SK-N-SH (cell line): ENCODE data around the gene RAB40C. TPM values are rescaled to one million over a fixed set of nuclear protein-coding genes. Genes with fewer than 3 reads are reported as not detected.

Source experiments
- CTCF ChIA-PET: fragments of 300-600, 350-600 bp; formaldehyde crosslinking; extraction: SDS; loops from one replicate; lab custom pipeline; 2021; lab: Yijun Ruan, JAX
- POLR2A ChIA-PET: fragments of 350-600 bp; sonication (Branson Sonifier 250); formaldehyde crosslinking; extraction: SDS; loops from one replicate; lab custom pipeline; 2020; ENCODE audit warnings: antibody characterized with exemption, inconsistent platforms; lab: Yijun Ruan, JAX
- DNase-seq: peaks from one replicate; pipeline ENCODE4 v3.0.0; 2012
- H2AFZ ChIP-seq: fragments of 200-600 bp; sonication (generic); 2 replicates; pipeline ENCODE4 v1.8.1; 2016; ENCODE audit warnings: antibody characterized with exemption, mild to moderate bottlenecking, low read depth
- H3F3A ChIP-seq: fragments of 200-600 bp; sonication (generic); replicated peaks from 2 replicates; pipeline ENCODE3; 2016; ENCODE audit warnings: antibody characterized with exemption, mild to moderate bottlenecking; ENCODE audit not compliant: insufficient read depth
- H3K27ac ChIP-seq, 2 experiments: fragments of 200-500 bp in 1 of 2; fragments of 200-600 bp in 1 of 2; sonication (Bioruptor generic) in 1 of 2; sonication (generic), shearing (Covaris generic) in 1 of 2; 2 replicates each; pipeline versions ENCODE4 v1.5.1 to v1.6.1; 2014 to 2016; ENCODE audit warnings: low read depth in 2 of 2, inconsistent platforms in 1 of 2, low read length in 1 of 2, mild to moderate bottlenecking in 1 of 2, mixed read lengths in 1 of 2
- H3K27me3 ChIP-seq: fragments of 200-600 bp; sonication (generic), shearing (Covaris generic); 2 replicates; pipeline ENCODE4 v1.6.1; 2016; ENCODE audit warnings: mixed run types; ENCODE audit not compliant: insufficient read depth
- H3K36me3 ChIP-seq, 2 experiments: fragments of 200-500 bp in 1 of 2; fragments of 200-600 bp in 1 of 2; sonication (Bioruptor generic) in 1 of 2; sonication (generic) in 1 of 2; replicated peaks in 1 of 2; 2 replicates each; pipeline versions ENCODE3 to v1.5.1; 2014 to 2016; ENCODE audit warnings: low read length in 1 of 2, mild to moderate bottlenecking in 1 of 2; ENCODE audit not compliant: insufficient read depth in 2 of 2, control insufficient read depth in 1 of 2
- H3K4me1 ChIP-seq, 2 experiments: fragments of 200-500 bp in 1 of 2; fragments of 200-600 bp in 1 of 2; sonication (Bioruptor generic) in 1 of 2; sonication (generic), shearing (Covaris generic) in 1 of 2; 2 replicates each; pipeline versions ENCODE4 v1.5.1 to v1.6.1; 2014 to 2016; ENCODE audit warnings: low read depth in 1 of 2, low read length in 1 of 2, mixed run types in 1 of 2; ENCODE audit not compliant: insufficient read depth in 2 of 2, control insufficient read depth in 1 of 2
- H3K4me2 ChIP-seq: fragments of 200-600 bp; sonication (generic), shearing (Covaris generic); 2 replicates; pipeline ENCODE4 v1.6.1; 2017; ENCODE audit warnings: mixed run types
- H3K4me3 ChIP-seq, 2 experiments: fragments of 200-500 bp in 1 of 2; fragments of 200-600 bp in 1 of 2; sonication (Bioruptor generic) in 1 of 2; sonication (generic), shearing (Covaris generic) in 1 of 2; 2 replicates each; pipeline versions ENCODE4 v1.5.1 to v1.8.1; 2014 to 2016; ENCODE audit warnings: low read depth in 2 of 2, inconsistent platforms in 1 of 2, low read length in 1 of 2, mild to moderate bottlenecking in 1 of 2, mixed read lengths in 1 of 2, moderate library complexity in 1 of 2
- H3K79me2 ChIP-seq: fragments of 200-600 bp; sonication (generic); 2 replicates; pipeline ENCODE4 v1.8.1; 2017; ENCODE audit warnings: mild to moderate bottlenecking; ENCODE audit not compliant: insufficient read depth
- H3K9ac ChIP-seq: fragments of 200-600 bp; sonication (generic); 2 replicates; pipeline ENCODE4 v1.6.1; 2017; ENCODE audit warnings: mixed run types
- H3K9me2 ChIP-seq: fragments of 200-600 bp; sonication (generic); 2 replicates; pipeline ENCODE4 v1.6.1; 2017; ENCODE audit warnings: mixed run types
- H3K9me3 ChIP-seq: fragments of 200-600 bp; sonication (generic); 2 replicates; pipeline ENCODE4 v1.6.1; 2017; ENCODE audit warnings: mixed run types, mild to moderate bottlenecking, moderate library complexity
- H4K20me1 ChIP-seq: fragments of 200-600 bp; sonication (generic); 2 replicates; pipeline ENCODE4 v1.6.1; 2017; ENCODE audit warnings: mild to moderate bottlenecking, mixed run types; ENCODE audit not compliant: insufficient read depth
- CTCF ChIP-seq: fragments of 200-600 bp; sonication (generic); IDR thresholded peaks from 2 replicates; pipeline ENCODE4 v1.6.1; 2017; ENCODE audit warnings: antibody characterized with exemption, mild to moderate bottlenecking, moderate library complexity
- ELF1 ChIP-seq: IDR thresholded peaks from 2 replicates; pipeline ENCODE4 v1.4.0; 2012
- EP300 ChIP-seq, 2 experiments: IDR thresholded peaks; 2 replicates each; pipeline versions ENCODE4 v1.4.0 to v1.6.1; 2012; ENCODE audit warnings: borderline replicate concordance in 1 of 2, low read depth in 1 of 2, low read length in 1 of 2
- FOSL2 ChIP-seq: IDR thresholded peaks from 2 replicates; pipeline ENCODE4 v1.4.0; 2012; ENCODE audit warnings: low read depth, mild to moderate bottlenecking, moderate library complexity, borderline replicate concordance
- FOXJ3 ChIP-seq: sonication (generic); formaldehyde crosslinking; IDR thresholded peaks from 2 replicates; pipeline ENCODE4 v1.5.1; 2020; ENCODE audit warnings: mild to moderate bottlenecking, missing genetic modification reagents
- GABPA ChIP-seq: IDR thresholded peaks from 2 replicates; pipeline ENCODE4 v1.4.0; 2012; ENCODE audit warnings: low read depth, mild to moderate bottlenecking
- MAX ChIP-seq: IDR thresholded peaks from 2 replicates; pipeline ENCODE4 v1.4.0; 2012; ENCODE audit warnings: low read depth
- MEF2A ChIP-seq: IDR thresholded peaks from 2 replicates; pipeline ENCODE4 v1.4.0; 2012; ENCODE audit warnings: low read depth, borderline replicate concordance
- NFIC ChIP-seq: IDR thresholded peaks from 2 replicates; pipeline ENCODE4 v1.4.0; 2012; ENCODE audit warnings: borderline replicate concordance
- NRF1 ChIP-seq: IDR thresholded peaks from 2 replicates; pipeline ENCODE4 v1.6.1; 2012; ENCODE audit warnings: low read depth, mild to moderate bottlenecking, low read length
- PBX3 ChIP-seq: IDR thresholded peaks from 2 replicates; pipeline ENCODE4; 2012
- POLR2AphosphoS5 ChIP-seq: IDR thresholded peaks from 2 replicates; pipeline ENCODE4 v1.6.1; 2012; ENCODE audit warnings: low read depth, low read length
- RCOR1 ChIP-seq: fragments of 150-350 bp; IDR thresholded peaks from 2 replicates; pipeline ENCODE4 v1.6.1; 2017; ENCODE audit warnings: antibody characterized with exemption, low read length
- REST ChIP-seq: IDR thresholded peaks from 2 replicates; pipeline ENCODE4 v1.6.1; 2012; ENCODE audit warnings: mild to moderate bottlenecking, low read depth, low read length, moderate library complexity
- RXRA ChIP-seq: IDR thresholded peaks from 2 replicates; pipeline ENCODE4 v1.4.0; 2012; ENCODE audit warnings: low read depth, mild to moderate bottlenecking, borderline replicate concordance
- SIN3A ChIP-seq: IDR thresholded peaks from 2 replicates; pipeline ENCODE4 v1.6.1; 2012; ENCODE audit warnings: low read depth, mild to moderate bottlenecking, low read length, moderate library complexity, borderline replicate concordance
- SMC3 ChIP-seq: IDR thresholded peaks from 2 replicates; pipeline ENCODE4 v1.6.1; 2012; ENCODE audit warnings: low read depth, low read length, improper control_type of control experiment
- TAF1 ChIP-seq: IDR thresholded peaks from 2 replicates; pipeline ENCODE4 v1.6.1; 2012; ENCODE audit warnings: low read depth, mild to moderate bottlenecking, low read length, moderate library complexity, borderline replicate concordance
- TEAD4 ChIP-seq: IDR thresholded peaks from 2 replicates; pipeline ENCODE4 v1.4.0; 2012; ENCODE audit warnings: mild to moderate bottlenecking, borderline replicate concordance; ENCODE audit not compliant: insufficient read depth
- USF1 ChIP-seq: IDR thresholded peaks from 2 replicates; pipeline ENCODE4 v1.4.0; 2012; ENCODE audit warnings: low read depth, borderline replicate concordance
- WGBS: methylation state at CpG from one replicate; pipeline ENCODE4 v1.1.6; 2017; ENCODE audit warnings: low lambda C conversion rate; 5-methylcytosine and 5-hydroxymethylcytosine counted together
- polyA plus RNA-seq, 3 experiments: library from polyadenylated mRNA; depleted of rRNA; stranded (reverse); fragments of >200 nt; gene quantifications; 2 replicates each; pipeline ENCODE4 v1.2.3, GENCODE V29; 2012

The RAB40C gene
- polyA plus RNA-seq, 1 of the 3 experiments (the other 2 are of a cell fraction): 13.0 TPM

GRCh38 chr16:634051-634670 lies 44.3 kb downstream of the RAB40C start:
- Histone ChIP-seq H3K27me3 (no peaks in the 10 kb centered on the region), H3K9me2 (no peaks in the 10 kb centered on the region), H3K4me2 (no peak overlapping the region), H3K79me2 (peaks cover 12% of the 10 kb centered on the region; the same call in 1 of the 2 replicates), H3K27ac (no peak overlapping the region), H4K20me1 (no peaks in the 10 kb centered on the region; the same call in 1 of the 2 replicates)
- no peak for DNase-seq
- no peak for TF ChIP-seq SMC3
- TF ChIP-seq TEAD4: no peak
- TF ChIP-seq TAF1: no peak
- TF ChIP-seq MAX: no peak
- no peak for TF ChIP-seq NFIC
- TF ChIP-seq NRF1: no peak
- no peak for TF ChIP-seq FOSL2
- no peak for TF ChIP-seq POLR2AphosphoS5
- TF ChIP-seq USF1: no peak
- TF ChIP-seq RXRA: no peak
- no peak for TF ChIP-seq SIN3A
- no peak for TF ChIP-seq EP300 (IDR thresholded peaks at IDR 0.05; ENCODE audit: borderline replicate concordance in 1 of 2, low read depth in 1 of 2, low read length in 1 of 2)
- TF ChIP-seq PBX3: no peak
- TF ChIP-seq, all 33 proteins: peak for 0
- no peak overlapping the region for H2AFZ ChIP-seq
- peaks cover 0 to 49% of the 10 kb centered on the region in 2 experiments; a peak in 1 of 4 replicates for H3K4me1 ChIP-seq
- ChIA-PET CTCF (interaction anchor here (1.4 kb wide), 1 partner anchor 49 kb away, joined by 5 read pairs; no protein-coding TSS in a partner anchor), POLR2A (no interaction called here)
- 95% methylated on average over 11 of the region's 22 CpGs for WGBS
- H3K9ac ChIP-seq: no peak overlapping the region
- peaks cover 0 to 16% of the 10 kb centered on the region in 2 experiments for H3K36me3 ChIP-seq
- H3K9me3 ChIP-seq: no peaks in the 10 kb centered on the region
- peaks cover 5% of the 10 kb centered on the region for H3F3A ChIP-seq
- no peak overlapping the region for H3K4me3 ChIP-seq

GRCh38 chr16:634996-635395 lies 45.1 kb downstream of the RAB40C start:
- DNase-seq: no peak
- Histone ChIP-seq H3K4me2 (peak overlapping the region; percentile 90), H3K9me3 (no peaks in the 10 kb centered on the region), H3K79me2 (peaks cover 12% of the 10 kb centered on the region; the same call in 1 of the 2 replicates), H2AFZ (no peak overlapping the region), H3K9ac (peak overlapping the region; percentile 90), H3K27me3 (no peaks in the 10 kb centered on the region), H3K4me1 (peaks cover 0 to 41% of the 10 kb centered on the region in 2 experiments; a peak in 1 of 4 replicates), H3F3A (peaks cover 13% of the 10 kb centered on the region), H3K27ac (no peak overlapping the region; a peak in 1 of 4 replicates), H3K4me3 (peak overlapping the region; percentile 78 to 87; a peak in 3 of 4 replicates), H3K36me3 (peaks cover 0 to 16% of the 10 kb centered on the region in 2 experiments), H4K20me1 (no peaks in the 10 kb centered on the region; the same call in 1 of the 2 replicates), H3K9me2 (no peaks in the 10 kb centered on the region)
- CTCF ChIA-PET: interaction anchor here (1.4 kb wide), 1 partner anchor 50 kb away, joined by 5 read pairs; no protein-coding TSS in a partner anchor
- POLR2A ChIA-PET: no interaction called here
- 96% methylated on average over 5 of the region's 7 CpGs for whole genome bisulfite sequencing
- TF ChIP-seq MEF2A (no peak), TEAD4 (no peak), GABPA (no peak), RCOR1 (no peak), CTCF (no peak), ELF1 (no peak), REST (no peak), NRF1 (no peak), SIN3A (no peak), FOXJ3 (CRISPR knock-in tag) (no peak)
